HepG2 (cell line): ENCODE measurements around the gene PFAS. TPM values are rescaled to one million over a fixed set of nuclear protein-coding genes. Genes with fewer than 3 reads are reported as not detected.

Source experiments
- ATAC-seq: fragments of 200-7000 bp; cut with Tn5 transposase; 3 replicates; pipeline ENCODE4 v1.9.1; 2020; ENCODE audit warnings: mild to moderate bottlenecking, moderate library complexity
- BruUV-seq: library from RNA; stranded (reverse); fragments of 400-500 nt; replicated peaks from 2 replicates; lab custom pipeline; 2021; lab: Mats Ljungman, UMichigan
- CTCF ChIA-PET: fragments of 300-600 bp; formaldehyde crosslinking; extraction: SDS; loops from one replicate; lab custom pipeline; 2021; ENCODE audit warnings: low total read pairs, inconsistent platforms, low intra/inter-chr PET ratio; lab: Yijun Ruan, JAX
- POLR2A ChIA-PET: fragments of 350-600 bp; sonication (Branson Sonifier 250); formaldehyde crosslinking; loops from one replicate; lab custom pipeline; 2020; ENCODE audit warnings: antibody characterized with exemption, inconsistent platforms; lab: Yijun Ruan, JAX
- DNase-seq: peaks from one replicate; pipeline ENCODE4 v3.0.0-alpha.2; 2015; ENCODE audit warnings: low spot score
- FAIRE-seq: peaks from 3 replicates; lab custom pipeline; 2011; peaks lifted over from hg19 to GRCh38; lab: Jason Lieb, UNC
- H2AFZ ChIP-seq: one replicate; pipeline ENCODE4 v1.6.1; 2011; ENCODE audit warnings: low read length, inconsistent platforms
- H3K27ac ChIP-seq: fragments of 300-600 bp; 3 replicates; pipeline ENCODE4 v1.8.0; 2011; ENCODE audit warnings: mixed run types, mild to moderate bottlenecking, mixed read lengths, low read length, inconsistent platforms; ENCODE audit not compliant: insufficient read depth; ENCODE audit errors: extremely low read length
- H3K27me3 ChIP-seq, 2 experiments: fragments of 200-600 bp in 1 of 2; 2 replicates in 1 of 2; 3 replicates in 1 of 2; pipeline versions ENCODE4 v1.6.0 to v1.8.0; 2011; ENCODE audit warnings: low read length in 2 of 2, mild to moderate bottlenecking in 2 of 2, moderate library complexity in 2 of 2, inconsistent platforms in 1 of 2; ENCODE audit not compliant: insufficient read depth in 2 of 2, control insufficient read depth in 1 of 2
- H3K36me3 ChIP-seq, 2 experiments: fragments of 200-600 bp in 1 of 2; replicated peaks in 1 of 2; 2 replicates in 1 of 2; 3 replicates in 1 of 2; pipeline versions ENCODE4 v1.5.1 to v1.8.0; 2011; ENCODE audit warnings: low read length in 2 of 2, inconsistent platforms in 1 of 2; ENCODE audit not compliant: insufficient read depth in 2 of 2, control insufficient read depth in 1 of 2
- H3K4me1 ChIP-seq: 2 replicates; pipeline ENCODE4 v1.5.1; 2012; ENCODE audit warnings: low read length, inconsistent platforms; ENCODE audit not compliant: insufficient read depth
- H3K4me2 ChIP-seq: 2 replicates; pipeline ENCODE4 v1.6.0; 2011; ENCODE audit warnings: low read depth, low read length, inconsistent platforms
- H3K4me3 ChIP-seq, 3 experiments: fragments of 200-600 bp in 1 of 3; sonication (generic), shearing (Covaris generic) in 1 of 3; replicated peaks in 1 of 3; 2 replicates each; pipeline ENCODE4 v1.5.1; 2011 to 2016; ENCODE audit warnings: low read length in 3 of 3, inconsistent platforms in 2 of 3, low read depth in 2 of 3, mild to moderate bottlenecking in 2 of 3, control low read depth in 1 of 3, mixed read lengths in 1 of 3; ENCODE audit not compliant: insufficient read depth in 1 of 3
- H3K79me2 ChIP-seq: one replicate; pipeline ENCODE4 v1.6.1; 2011; ENCODE audit warnings: low read length, inconsistent platforms; ENCODE audit not compliant: insufficient read depth
- H3K9ac ChIP-seq: 2 replicates; pipeline ENCODE4 v1.6.0; 2011; ENCODE audit warnings: mild to moderate bottlenecking, low read depth, low read length, inconsistent platforms; ENCODE audit not compliant: insufficient read depth
- H3K9me3 ChIP-seq: 2 replicates; pipeline ENCODE4 v1.5.1; 2012; ENCODE audit warnings: mild to moderate bottlenecking, low read length
- H4K20me1 ChIP-seq: 2 replicates; pipeline ENCODE4 v1.6.0; 2011; ENCODE audit warnings: inconsistent platforms, mild to moderate bottlenecking, low read length, moderate library complexity; ENCODE audit not compliant: insufficient read depth
- ATF7 ChIP-seq, 2 experiments: fragments of 450-650 bp in 1 of 2; sonication (generic) in 1 of 2; formaldehyde crosslinking in 1 of 2; IDR thresholded peaks; 2 replicates each; pipeline versions ENCODE4 v1.4.0 to v1.6.1; 2016 to 2020; ENCODE audit warnings: antibody characterized with exemption in 1 of 2, mild to moderate bottlenecking in 1 of 2, missing genetic modification reagents in 1 of 2
- CHD2 ChIP-seq: IDR thresholded peaks from 2 replicates; pipeline ENCODE4 v1.6.1; 2011; ENCODE audit warnings: low read depth, low read length, improper control_type of control experiment
- DMAP1 ChIP-seq: IDR thresholded peaks from 2 replicates; pipeline ENCODE4 v1.6.1; 2016
- HNF4A ChIP-seq: sonication (generic); formaldehyde crosslinking; IDR thresholded peaks from 2 replicates; pipeline ENCODE4 v1.4.0; 2020; ENCODE audit warnings: missing genetic modification reagents
- MED1 ChIP-seq: sonication (generic); formaldehyde crosslinking; IDR thresholded peaks from 2 replicates; pipeline ENCODE4 v1.4.0; 2020; ENCODE audit warnings: missing genetic modification reagents
- MTF2 ChIP-seq: sonication (generic); formaldehyde crosslinking; IDR thresholded peaks from 2 replicates; pipeline ENCODE4 v1.5.0; 2020; ENCODE audit warnings: missing genetic modification reagents, borderline replicate concordance
- NPAS2 ChIP-seq: sonication (generic); formaldehyde crosslinking; IDR thresholded peaks from 2 replicates; pipeline ENCODE4 v1.8.0; 2022; ENCODE audit warnings: mild to moderate bottlenecking, missing genetic modification reagents, borderline replicate concordance
- PHF21A ChIP-seq: sonication (generic); formaldehyde crosslinking; IDR thresholded peaks from 2 replicates; pipeline ENCODE4 v1.5.0; 2020; ENCODE audit warnings: mild to moderate bottlenecking, missing genetic modification reagents
- REXO4 ChIP-seq: sonication (generic); formaldehyde crosslinking; IDR thresholded peaks from 2 replicates; pipeline ENCODE4 v1.8.0; 2022; ENCODE audit warnings: missing genetic modification reagents, mild to moderate bottlenecking, borderline replicate concordance
- SETDB1 ChIP-seq: sonication (generic); formaldehyde crosslinking; IDR thresholded peaks from 2 replicates; pipeline ENCODE4 v1.5.1; 2020; ENCODE audit warnings: missing genetic modification reagents, mild to moderate bottlenecking, borderline replicate concordance
- TEAD3 ChIP-seq: optimal IDR thresholded peaks from 2 replicates; pipeline ENCODE3; 2016; ENCODE audit warnings: borderline replicate concordance
- TSC22D2 ChIP-seq: sonication (generic); formaldehyde crosslinking; IDR thresholded peaks from 2 replicates; pipeline ENCODE4 v1.5.1; 2020; ENCODE audit warnings: missing genetic modification reagents, mild to moderate bottlenecking, borderline replicate concordance
- U2AF1 ChIP-seq: fragments of 200-400 bp; formaldehyde crosslinking; optimal IDR thresholded peaks from 2 replicates; pipeline ENCODE3; 2017; ENCODE audit warnings: mild to moderate bottlenecking, low read depth, low read length
- ZBTB3 ChIP-seq: sonication (generic); formaldehyde crosslinking; IDR thresholded peaks from 2 replicates; pipeline ENCODE4 v1.4.0; 2020; ENCODE audit warnings: low read depth, mild to moderate bottlenecking, moderate library complexity, missing genetic modification reagents, borderline replicate concordance
- ZMYM3 ChIP-seq: sonication (generic); formaldehyde crosslinking; IDR thresholded peaks from 2 replicates; pipeline ENCODE4 v1.5.1; 2020; ENCODE audit warnings: mild to moderate bottlenecking, missing genetic modification reagents
- ZNF749 ChIP-seq: sonication (generic); formaldehyde crosslinking; IDR thresholded peaks from 2 replicates; pipeline ENCODE4 v1.8.0; 2022; ENCODE audit warnings: mild to moderate bottlenecking, missing genetic modification reagents, moderate library complexity, borderline replicate concordance
- ZSCAN9 ChIP-seq: IDR thresholded peaks from 2 replicates; pipeline ENCODE4 v1.6.1; 2016; ENCODE audit warnings: borderline replicate concordance
- WGBS: methylation state at CpG from one replicate; pipeline ENCODE4 v1.1.6; 2017; ENCODE audit warnings: low lambda C conversion rate; 5-methylcytosine and 5-hydroxymethylcytosine counted together
- in situ Hi-C: cut with HindIII; loops from 2 replicates; pipeline ENCODE4 v1.10.0; 2017; ENCODE audit warnings: low pct_unique_long_range_greater_than_20kb; ENCODE audit not compliant: extremely low pct_ligation_motif_present
- intact Hi-C: fragments of 100-400 bp; cut with micrococcal nuclease; formaldehyde crosslinking; loops from one replicate; pipeline ENCODE4 v1.10.0; 2022; ENCODE audit not compliant: unreplicated experiment
- polyA plus RNA-seq, 8 experiments: library from polyadenylated mRNA; depleted of rRNA in 3 of 8; stranded (reverse) in 7 of 8; unstranded in 1 of 8; fragments of >200 nt; fragmentation: Illumina TruSeq in 4 of 8; extraction: Trizol in 4 of 8; gene quantifications; 2 replicates each; pipeline versions ENCODE4 v1.2.1 to v1.2.3, GENCODE V29; 2011 to 2016; ENCODE audit warnings: low read depth in 4 of 8, missing spikeins in 1 of 8, mixed read lengths in 1 of 8; ENCODE audit not compliant: insufficient read depth in 1 of 8
- total RNA-seq, 5 experiments: library from RNA; depleted of rRNA; stranded (reverse); fragments of >200 nt; fragmentation: Illumina TruSeq; extraction: Trizol; gene quantifications; 2 replicates each; pipeline ENCODE4 v1.2.3, GENCODE V29; 2016; ENCODE audit warnings: low read depth in 1 of 5
- TF ChIP-seq, protein P1 (sequence below): IDR thresholded peaks from 2 replicates; pipeline ENCODE4 v1.6.1; 2012; ENCODE audit warnings: inconsistent platforms
- TF ChIP-seq, protein P2 (sequence below): sonication (generic); formaldehyde crosslinking; IDR thresholded peaks from 2 replicates; pipeline ENCODE4 v1.4.0; 2020; ENCODE audit warnings: missing genetic modification reagents, mild to moderate bottlenecking, borderline replicate concordance

PFAS gene
- total and polyA plus RNA-seq, 2 of the 13 experiments (the other 11 are each of a cell fraction or from before 2014, with no cell fraction given): 49.4 to 58.2 TPM

DNA sequence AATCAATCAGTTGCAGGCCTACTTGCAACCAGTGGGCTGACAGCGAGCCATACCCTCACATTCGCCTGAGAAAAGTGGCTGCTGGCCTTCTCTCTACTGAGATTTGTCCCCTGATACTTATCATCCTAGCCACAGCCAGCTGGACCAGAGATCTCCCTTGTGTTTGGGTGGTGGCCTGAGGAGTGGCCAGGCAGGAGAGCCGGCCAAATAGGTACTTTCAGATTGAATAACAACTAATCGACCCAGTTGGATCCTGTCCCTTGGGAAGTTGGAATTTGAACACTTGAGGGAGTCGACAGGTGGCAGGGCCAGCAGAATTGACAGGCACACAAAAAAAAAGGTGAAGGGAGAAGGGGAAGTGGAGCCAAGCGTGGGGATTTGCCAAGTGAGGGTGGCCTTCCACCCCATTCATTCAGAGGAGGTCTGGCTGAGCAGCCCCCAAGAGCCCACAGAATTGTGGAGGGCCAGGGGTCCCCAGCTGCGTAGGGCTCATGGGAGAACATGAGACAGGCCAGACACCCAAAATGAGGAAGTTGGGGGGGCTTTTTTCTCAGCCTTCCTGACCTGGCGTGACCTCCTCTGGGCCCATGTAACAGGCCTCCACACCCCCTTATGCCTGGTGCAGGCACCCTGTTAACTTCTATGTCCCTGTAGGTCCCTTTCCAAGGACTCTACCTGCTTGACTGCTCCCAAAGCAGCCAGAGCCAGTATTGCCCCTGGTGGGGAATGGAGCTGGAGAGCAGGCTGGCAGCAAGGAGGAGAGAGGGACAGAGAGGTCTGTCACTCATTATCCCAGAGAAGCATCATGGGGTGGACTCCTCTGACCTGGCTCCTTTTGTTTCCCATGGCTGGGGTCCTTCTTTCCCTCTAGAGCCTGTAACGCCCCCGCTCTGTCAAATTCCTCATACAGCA is 36.4 kb downstream of the PFAS start:
- Histone ChIP-seq H4K20me1 (no peaks in the 10 kb centered on the region), H2AFZ (no peak overlapping the region), H3K4me2 (0 out of 2 replicates have a peak overlapping the region, but pooled peaks have one; percentile 1), H3K79me2 (peaks cover 3% of the 10 kb centered on the region), H3K27ac (no peak overlapping the region), H3K9me3 (no peaks in the 10 kb centered on the region), H3K27me3 (no peaks in the 10 kb centered on the region), H3K9ac (no peak overlapping the region), H3K36me3 (no peaks in the 10 kb centered on the region), H3K4me3 (no peak overlapping the region), H3K4me1 (peaks cover 43% of the 10 kb centered on the region)
- 0 out of 3 replicates have a peak, but pooled peaks have one; percentile 3 for ATAC-seq
- no peak for FAIRE-seq
- in situ Hi-C loops: loop anchor here (5.0 kb wide), 1 partner anchor 38 kb away; the partner anchor contains the start of genes CTC1 and PFAS
- ChIA-PET CTCF (no interaction called here), POLR2A (interaction anchor here (1.2 kb wide), 2 partner anchors 10 to 12 kb away, joined by 3 read pairs; partner anchors contain the start of gene SLC25A35)
- no peak for DNase-seq
- BruUV-seq: no TSS peak
- intact Hi-C loops: no loop called here
- WGBS: 56% methylated on average over 10 of the region's 10 CpGs
- TF ChIP-seq DMAP1 (no peak), TEAD3 (CRISPR knock-in tag) (peak; percentile 8), ATF7 (IDR thresholded peaks at IDR 0.05) (no peak), ATF7 (CRISPR knock-in tag; IDR thresholded peaks at IDR 0.05) (no peak), PHF21A (CRISPR knock-in tag) (0 out of 2 replicates have a peak, but pooled peaks have one; percentile 17), ZMYM3 (CRISPR knock-in tag) (no peak), NPAS2 (CRISPR knock-in tag) (no peak), MTF2 (no peak), CHD2 (no peak), SETDB1 (CRISPR knock-in tag) (no peak), MED1 (CRISPR knock-in tag) (no peak), TSC22D2 (CRISPR knock-in tag) (no peak), U2AF1 (no peak), ZBTB3 (CRISPR knock-in tag) (no peak), ZNF749 (no peak), HNF4A (CRISPR knock-in tag) (peak; percentile 30; the same call in 1 of the 2 replicates), REXO4 (CRISPR knock-in tag) (no peak), ZSCAN9 (CRISPR knock-in tag) (no peak)
- TF ChIP-seq, protein P1, sequence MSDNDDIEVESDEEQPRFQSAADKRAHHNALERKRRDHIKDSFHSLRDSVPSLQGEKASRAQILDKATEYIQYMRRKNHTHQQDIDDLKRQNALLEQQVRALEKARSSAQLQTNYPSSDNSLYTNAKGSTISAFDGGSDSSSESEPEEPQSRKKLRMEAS: no peak
- TF ChIP-seq, protein P2, sequence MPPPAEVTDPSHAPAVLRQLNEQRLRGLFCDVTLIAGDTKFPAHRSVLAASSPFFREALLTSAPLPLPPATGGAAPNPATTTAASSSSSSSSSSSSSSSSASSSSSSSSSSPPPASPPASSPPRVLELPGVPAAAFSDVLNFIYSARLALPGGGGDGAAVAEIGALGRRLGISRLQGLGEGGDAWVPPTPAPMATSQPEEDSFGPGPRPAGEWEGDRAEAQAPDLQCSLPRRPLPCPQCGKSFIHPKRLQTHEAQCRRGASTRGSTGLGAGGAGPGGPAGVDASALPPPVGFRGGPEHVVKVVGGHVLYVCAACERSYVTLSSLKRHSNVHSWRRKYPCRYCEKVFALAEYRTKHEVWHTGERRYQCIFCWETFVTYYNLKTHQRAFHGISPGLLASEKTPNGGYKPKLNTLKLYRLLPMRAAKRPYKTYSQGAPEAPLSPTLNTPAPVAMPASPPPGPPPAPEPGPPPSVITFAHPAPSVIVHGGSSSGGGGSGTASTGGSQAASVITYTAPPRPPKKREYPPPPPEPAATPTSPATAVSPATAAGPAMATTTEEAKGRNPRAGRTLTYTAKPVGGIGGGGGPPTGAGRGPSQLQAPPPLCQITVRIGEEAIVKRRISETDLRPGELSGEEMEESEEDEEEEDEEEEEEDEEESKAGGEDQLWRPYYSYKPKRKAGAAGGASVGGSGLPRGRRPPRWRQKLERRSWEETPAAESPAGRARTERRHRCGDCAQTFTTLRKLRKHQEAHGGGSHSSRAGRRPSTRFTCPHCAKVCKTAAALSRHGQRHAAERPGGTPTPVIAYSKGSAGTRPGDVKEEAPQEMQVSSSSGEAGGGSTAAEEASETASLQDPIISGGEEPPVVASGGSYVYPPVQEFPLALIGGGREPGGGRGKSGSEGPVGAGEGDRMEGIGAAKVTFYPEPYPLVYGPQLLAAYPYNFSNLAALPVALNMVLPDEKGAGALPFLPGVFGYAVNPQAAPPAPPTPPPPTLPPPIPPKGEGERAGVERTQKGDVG: no peak
